GM18505 (cell line): ENCODE results near the gene MEGF11.

Source experiments
- ATAC-seq: cut with Tn5 transposase; IDR thresholded peaks from one replicate; pipeline ENCODE4 v1.9.1; 2021; ENCODE audit not compliant: unreplicated experiment
- POLR2A ChIP-seq: IDR thresholded peaks from 4 replicates; pipeline ENCODE4 v1.6.1; 2011; ENCODE audit warnings: borderline replicate concordance; ENCODE audit not compliant: insufficient read depth, insufficient read length; ENCODE audit errors: extremely low read depth

MEGF11 gene

DNA sequence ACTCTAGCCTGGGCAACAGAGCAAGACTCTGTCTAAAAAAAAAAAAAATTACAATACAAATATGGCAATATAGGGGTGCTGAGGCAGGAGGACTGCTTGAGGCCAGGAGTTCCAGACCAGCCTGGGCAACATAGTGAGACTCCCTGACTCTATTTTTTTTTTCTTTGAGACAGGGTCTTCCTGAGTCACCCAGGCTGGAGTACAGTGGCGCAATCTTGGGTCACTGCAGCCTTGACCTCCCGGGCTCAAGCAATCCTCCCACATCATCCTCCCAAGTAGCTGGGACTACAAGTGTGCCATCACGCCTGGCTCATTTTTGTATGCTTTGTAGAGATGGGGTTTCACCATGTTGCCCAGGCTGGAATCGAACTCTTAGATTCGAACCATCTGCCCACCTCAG lies 401.6 kb downstream of the MEGF11 start:
- no peak for ATAC-seq
- TF ChIP-seq POLR2A, result no peak

DNA sequence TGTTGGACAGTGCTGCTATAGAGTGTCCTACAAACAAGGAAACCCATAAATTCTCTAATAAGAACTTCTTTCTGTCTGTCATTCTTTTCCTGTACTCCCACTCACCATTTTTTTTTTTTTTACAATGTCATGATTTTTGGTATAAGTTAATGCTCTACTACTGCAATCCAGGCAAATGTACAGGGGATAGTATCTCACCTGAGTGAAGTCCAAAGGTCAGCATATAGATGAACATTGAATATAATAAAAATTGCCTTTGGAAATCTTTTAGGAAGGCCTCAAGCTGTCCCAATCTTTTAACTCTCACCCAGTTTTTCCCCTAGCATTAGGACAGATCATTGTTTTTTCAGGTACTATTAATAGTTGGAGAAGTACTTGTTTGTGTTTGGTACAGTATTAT lies 405.6 kb downstream of the MEGF11 start:
- no peak for ATAC-seq
- no peak for TF ChIP-seq POLR2A

DNA sequence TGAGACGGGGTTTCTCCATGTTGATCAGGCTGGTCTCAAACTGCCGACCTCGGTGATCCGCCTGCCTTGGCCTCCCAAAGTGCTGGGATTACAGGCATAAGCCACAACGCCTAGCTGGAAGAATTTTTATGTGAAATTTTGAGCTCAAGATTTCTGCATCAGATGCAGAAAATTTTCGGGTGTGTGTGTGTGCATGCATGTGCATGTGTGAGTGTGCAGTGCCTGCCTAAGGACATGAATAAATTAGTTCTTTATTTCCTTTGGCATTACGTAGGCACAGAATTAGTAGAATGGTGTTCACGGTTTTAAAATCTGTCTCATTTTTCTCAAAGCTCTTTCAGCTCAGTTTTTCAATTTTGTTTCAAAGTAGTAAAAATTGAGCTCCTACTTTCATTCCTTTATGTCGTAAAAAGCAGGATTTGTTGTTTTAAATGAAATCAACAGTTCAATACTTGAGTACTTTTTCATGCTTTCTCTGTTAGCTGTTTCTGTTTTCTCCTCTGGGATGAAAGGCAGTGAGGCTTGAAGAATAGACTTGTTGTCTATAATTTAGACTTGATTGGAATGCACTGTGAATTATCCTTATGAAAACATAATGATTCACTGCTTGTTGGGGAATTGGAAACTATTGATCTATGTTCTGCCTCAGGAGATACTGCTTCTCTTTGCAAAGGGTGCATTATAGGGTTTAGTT lies 407.6 kb downstream of the MEGF11 start:
- TF ChIP-seq POLR2A, result no peak
- no peak for ATAC-seq
